Activated CD8-positive, alpha-beta memory T cell treated with anti-CD3 and anti-CD28 coated beads for 48 hours (primary cell): ENCODE data around the gene SLC4A1AP.

Source experiments
- DNase-seq, 3 experiments: peaks; one replicate each; pipeline ENCODE4 v3.0.0-alpha.2; 2020; ENCODE audit warnings: low read depth in 2 of 3, low spot score in 2 of 3

SLC4A1AP gene

DNA sequence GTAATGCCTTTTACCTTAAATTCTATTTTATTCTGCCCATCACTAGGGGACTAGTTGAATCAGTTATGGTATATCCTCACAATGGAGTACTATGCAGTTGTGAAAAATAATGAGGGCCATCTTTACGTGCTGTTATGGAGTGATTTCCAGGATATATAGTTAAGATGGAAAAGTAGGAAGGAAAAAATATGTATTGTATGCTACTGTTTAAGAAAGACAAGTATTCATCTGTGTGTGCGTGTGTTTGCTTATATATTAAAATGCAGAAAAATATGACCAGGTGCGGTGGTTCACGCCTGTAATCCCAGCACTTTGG is 75.3 kb downstream of the SLC4A1AP start:
- no peak for DNase-seq

GRCh38 chr2:27741673-27742072 is 78.0 kb downstream of the SLC4A1AP start:
- DNase-seq, result no peak

GRCh38 chr2:27742571-27742970 is 78.9 kb downstream of the SLC4A1AP start:
- DNase-seq, result no peak
